GM13976 (cell line): ENCODE measurements around the gene TRAF2.

ENCODE experiments used
- DNase-seq: peaks from one replicate; pipeline ENCODE4 v3.0.0; 2012; ENCODE audit warnings: low spot score
- CTCF ChIP-seq: IDR thresholded peaks from 2 replicates; pipeline ENCODE4 v1.5.1; 2012; ENCODE audit warnings: borderline replicate concordance, mild to moderate bottlenecking; ENCODE audit not compliant: insufficient read depth; ENCODE audit errors: extremely low read depth, missing control alignments, control extremely low read depth
- in situ Hi-C: fragments of 300-500 bp; cut with MboI; formaldehyde crosslinking; loops from one replicate; pipeline ENCODE4 v1.12.0; 2022; ENCODE audit warnings: low sequenced_read_pairs, mixed read lengths, inconsistent platforms; ENCODE audit not compliant: unreplicated experiment

The TRAF2 gene

GRCh38 chr9:136890661-136891060 is 4.3 kb downstream of the TRAF2 start:
- in situ Hi-C loops = no loop called here
- no peak for DNase-seq
- TF ChIP-seq CTCF = no peak

GRCh38 chr9:136896027-136896426 is 9.7 kb downstream of the TRAF2 start:
- TF ChIP-seq CTCF = no peak
- DNase-seq = no peak
- in situ Hi-C loops = no loop called here

- TF ChIP-seq CTCF = no peak
- no peak for DNase-seq
- in situ Hi-C loops = no loop called here
Measured at GRCh38 chr9:136898483-136899100, 12.3 kb downstream of the TRAF2 start.

GRCh38 chr9:136899196-136899595 is 12.9 kb downstream of the TRAF2 start:
- DNase-seq = peak; percentile 81
- no peak for TF ChIP-seq CTCF
- in situ Hi-C loops = no loop called here

- in situ Hi-C loops = no loop called here
- TF ChIP-seq CTCF = no peak
Measured at GRCh38 chr9:136900556-136900955, 14.2 kb downstream of the TRAF2 start.

GRCh38 chr9:136900988-136901515 is 14.7 kb downstream of the TRAF2 start:
- in situ Hi-C loops = no loop called here
- DNase-seq = no peak
- no peak for TF ChIP-seq CTCF

More at GRCh38 chr9:136900556-136900955, 14.2 kb downstream of the TRAF2 start:
- no peak for DNase-seq
